ENCODE measurements around the gene PRCP. TPM values are rescaled to one million over a fixed set of nuclear protein-coding genes. Genes with fewer than 3 reads are reported as not detected.

The PRCP gene
- total RNA-seq, 3 donors from 2014 or later: 54.4 to 87.7 (median 61.8) TPM

DNA sequence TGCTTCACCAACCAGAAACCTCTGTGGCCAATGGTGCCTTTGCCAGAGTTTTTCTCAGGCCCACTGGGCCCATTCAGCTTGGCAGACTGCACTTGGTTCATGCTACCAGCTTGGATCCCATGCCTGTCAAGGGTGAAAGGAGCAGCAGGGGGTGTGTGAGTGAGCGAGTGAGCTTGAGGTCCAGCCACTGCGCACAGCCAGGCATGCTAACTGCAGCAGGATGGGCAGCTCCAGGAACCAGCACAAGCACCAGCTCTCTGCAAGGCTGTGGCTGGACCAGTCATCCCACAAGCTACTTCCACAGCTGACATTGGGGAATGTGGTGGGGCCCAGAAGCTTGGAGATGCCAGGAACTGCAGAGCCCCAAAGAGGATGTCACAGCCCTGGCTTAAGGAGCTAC is 42.1 kb upstream of the PRCP start:
- no peak overlapping the region for H3K27ac ChIP-seq
- H3K4me1 ChIP-seq: no peaks in the 10 kb centered on the region
- DNase-seq (ENCODE audit: low spot score in 2 of 2): no peak
- intact Hi-C loops (cut with DNase I; ENCODE audit: low total_unique reads): no loop called here
- H3K27me3 ChIP-seq: no peaks in the 10 kb centered on the region
- H3K36me3 ChIP-seq: no peaks in the 10 kb centered on the region
- no peaks in the 10 kb centered on the region for H3K9me3 ChIP-seq
- TF ChIP-seq POLR2A (IDR thresholded peaks at IDR 0.05) (no peak), POLR2AphosphoS5 (IDR thresholded peaks at IDR 0.05) (no peak), CTCF (IDR thresholded peaks at IDR 0.05) (no peak)
- no peak overlapping the region for H3K4me3 ChIP-seq

- H3K27me3 ChIP-seq: no peaks in the 10 kb centered on the region
- TF ChIP-seq POLR2AphosphoS5 (IDR thresholded peaks at IDR 0.05) (no peak), POLR2A (IDR thresholded peaks at IDR 0.05) (no peak), CTCF (IDR thresholded peaks at IDR 0.05) (no peak)
- H3K36me3 ChIP-seq: no peaks in the 10 kb centered on the region
- no peaks in the 10 kb centered on the region for H3K9me3 ChIP-seq
- no peak for DNase-seq (ENCODE audit: low spot score in 2 of 2)
- intact Hi-C loops (cut with DNase I; ENCODE audit: low total_unique reads): no loop called here
- H3K27ac ChIP-seq: no peak overlapping the region
- H3K4me1 ChIP-seq: no peaks in the 10 kb centered on the region
- H3K4me3 ChIP-seq: no peak overlapping the region
Observed at GRCh38 chr11:82939456-82939855, 39.2 kb upstream of the PRCP start.

GRCh38 chr11:82937554-82937953 is 37.3 kb upstream of the PRCP start:
- no peak for TF ChIP-seq POLR2AphosphoS5 (IDR thresholded peaks at IDR 0.05)
- no peak for TF ChIP-seq POLR2A (IDR thresholded peaks at IDR 0.05)
- no peak for TF ChIP-seq CTCF (IDR thresholded peaks at IDR 0.05)
- Histone ChIP-seq H3K4me3 (no peak overlapping the region), H3K9me3 (no peaks in the 10 kb centered on the region), H3K27me3 (no peaks in the 10 kb centered on the region), H3K27ac (no peak overlapping the region), H3K36me3 (no peaks in the 10 kb centered on the region), H3K4me1 (no peaks in the 10 kb centered on the region)
- DNase-seq (ENCODE audit: low spot score in 2 of 2): no peak
- intact Hi-C loops (cut with DNase I; ENCODE audit: low total_unique reads): no loop called here

- intact Hi-C loops (cut with DNase I; ENCODE audit: low total_unique reads): no loop called here
- H3K9me3 ChIP-seq: no peaks in the 10 kb centered on the region
Observed at GRCh38 chr11:82936261-82936660, 36.0 kb upstream of the PRCP start.

GRCh38 chr11:82932564-82932963 is 32.3 kb upstream of the PRCP start:
- Histone ChIP-seq H3K9me3 (no peaks in the 10 kb centered on the region), H3K27ac (no peak overlapping the region), H3K36me3 (no peaks in the 10 kb centered on the region), H3K4me1 (no peaks in the 10 kb centered on the region), H3K27me3 (no peaks in the 10 kb centered on the region), H3K4me3 (no peak overlapping the region)
- TF ChIP-seq POLR2A (IDR thresholded peaks at IDR 0.05): no peak
- no peak for TF ChIP-seq CTCF (IDR thresholded peaks at IDR 0.05)
- no peak for TF ChIP-seq POLR2AphosphoS5 (IDR thresholded peaks at IDR 0.05)
- no peak for DNase-seq (ENCODE audit: low spot score in 2 of 2)
- intact Hi-C loops (cut with DNase I; ENCODE audit: low total_unique reads): no loop called here

More at GRCh38 chr11:82936261-82936660, 36.0 kb upstream of the PRCP start:
- no peaks in the 10 kb centered on the region for H3K36me3 ChIP-seq
- no peak overlapping the region for H3K27ac ChIP-seq
- H3K4me1 ChIP-seq: no peaks in the 10 kb centered on the region
- no peak for DNase-seq (ENCODE audit: low spot score in 2 of 2)
- TF ChIP-seq CTCF (IDR thresholded peaks at IDR 0.05): no peak
- no peak for TF ChIP-seq POLR2AphosphoS5 (IDR thresholded peaks at IDR 0.05)
- no peak for TF ChIP-seq POLR2A (IDR thresholded peaks at IDR 0.05)
- no peak overlapping the region for H3K4me3 ChIP-seq
- no peaks in the 10 kb centered on the region for H3K27me3 ChIP-seq

All from breast epithelium (tissue), 4 donors.